Dendritic cell treated with granulocyte-macrophage colony-stimulating factor and Interleukin-4, amounts not matched to agents 40 ng/mL and 50 ng/mL, for 4 days (primary cell): ENCODE measurements around the gene UBA7.
"Not testable (repeated sequence)": the region's sequence is repeated elsewhere in the genome, so short reads cannot be mapped to it uniquely, and the experiment has no call there.

ENCODE experiments used
- H3K27ac Mint-ChIP-seq: one replicate; pipeline ENCODE4 v1.8.0; 2022; ENCODE audit warnings: mild to moderate bottlenecking, mixed read lengths
- H3K27me3 Mint-ChIP-seq: one replicate; pipeline ENCODE4 v1.8.0; 2022; ENCODE audit warnings: mild to moderate bottlenecking, mixed read lengths
- H3K36me3 Mint-ChIP-seq: one replicate; pipeline ENCODE4 v1.8.0; 2022; ENCODE audit warnings: low read depth, mixed read lengths
- H3K4me1 Mint-ChIP-seq: one replicate; pipeline ENCODE4 v1.8.0; 2022; ENCODE audit warnings: low read depth, mixed read lengths
- H3K4me3 Mint-ChIP-seq: one replicate; pipeline ENCODE4 v1.8.0; 2022; ENCODE audit warnings: mild to moderate bottlenecking, moderate library complexity, mixed read lengths
- H3K9me3 Mint-ChIP-seq: one replicate; pipeline ENCODE4 v1.8.0; 2022; ENCODE audit warnings: mixed read lengths
- intact Hi-C: fragments of 100-400 bp; cut with micrococcal nuclease; formaldehyde crosslinking; loops from one replicate; pipeline ENCODE4 v1.15.0; 2022

The UBA7 gene

GRCh38 chr3:49823131-49823530 lies 9.4 kb upstream of the UBA7 start:
- H3K36me3 Mint-ChIP-seq, H3K9me3 Mint-ChIP-seq, H3K27ac Mint-ChIP-seq, H3K27me3 Mint-ChIP-seq, H3K4me1 Mint-ChIP-seq, intact Hi-C loops, H3K4me3 Mint-ChIP-seq: not testable (repeated sequence)

- H3K27ac Mint-ChIP-seq: peak overlapping the region; percentile 89
- peaks cover 50% of the 10 kb centered on the region for H3K36me3 Mint-ChIP-seq
- H3K27me3 Mint-ChIP-seq: no peaks in the 10 kb centered on the region
- peaks cover 45% of the 10 kb centered on the region for H3K4me1 Mint-ChIP-seq
- intact Hi-C loops: no loop called here
- no peaks in the 10 kb centered on the region for H3K9me3 Mint-ChIP-seq
- H3K4me3 Mint-ChIP-seq: peak overlapping the region; percentile 82
These were observed 747 bp downstream of the UBA7 start for GRCh38 chr3:49812916-49813496.

GRCh38 chr3:49807431-49808114 lies 6.2 kb downstream of the UBA7 start:
- H3K27me3 Mint-ChIP-seq: peaks cover 10% of the 10 kb centered on the region
- no peaks in the 10 kb centered on the region for H3K9me3 Mint-ChIP-seq
- H3K4me3 Mint-ChIP-seq: no peak overlapping the region
- intact Hi-C loops: no loop called here
- no peak overlapping the region for H3K27ac Mint-ChIP-seq
- H3K4me1 Mint-ChIP-seq: peaks cover 78% of the 10 kb centered on the region
- peaks cover 56% of the 10 kb centered on the region for H3K36me3 Mint-ChIP-seq

GRCh38 chr3:49806850-49807249 lies 6.9 kb downstream of the UBA7 start:
- peaks cover 17% of the 10 kb centered on the region for H3K27me3 Mint-ChIP-seq
- intact Hi-C loops: no loop called here
- H3K4me3 Mint-ChIP-seq: no peak overlapping the region
- peaks cover 78% of the 10 kb centered on the region for H3K4me1 Mint-ChIP-seq
- peaks cover 49% of the 10 kb centered on the region for H3K36me3 Mint-ChIP-seq
- H3K9me3 Mint-ChIP-seq: no peaks in the 10 kb centered on the region
- no peak overlapping the region for H3K27ac Mint-ChIP-seq

- H3K9me3 Mint-ChIP-seq: no peaks in the 10 kb centered on the region
- H3K27me3 Mint-ChIP-seq: peaks cover 24% of the 10 kb centered on the region
- H3K36me3 Mint-ChIP-seq: peaks cover 41% of the 10 kb centered on the region
- H3K4me1 Mint-ChIP-seq: peaks cover 73% of the 10 kb centered on the region
- peak overlapping the region; percentile 18 for H3K27ac Mint-ChIP-seq
- no peak overlapping the region for H3K4me3 Mint-ChIP-seq
- intact Hi-C loops: no loop called here
These were observed 7.7 kb downstream of the UBA7 start for GRCh38 chr3:49805897-49806701.

- Mint-ChIP-seq H3K4me1 (peaks cover 68% of the 10 kb centered on the region), H3K27ac (peak overlapping the region; percentile 18), H3K36me3 (peaks cover 34% of the 10 kb centered on the region), H3K27me3 (peaks cover 26% of the 10 kb centered on the region), H3K9me3 (no peaks in the 10 kb centered on the region), H3K4me3 (no peak overlapping the region)
- intact Hi-C loops: no loop called here
These were observed 8.4 kb downstream of the UBA7 start for GRCh38 chr3:49805367-49805782.

- H3K4me1 Mint-ChIP-seq: peaks cover 61% of the 10 kb centered on the region
- H3K36me3 Mint-ChIP-seq: peaks cover 24% of the 10 kb centered on the region
- peaks cover 26% of the 10 kb centered on the region for H3K27me3 Mint-ChIP-seq
- no peaks in the 10 kb centered on the region for H3K9me3 Mint-ChIP-seq
- intact Hi-C loops: no loop called here
- no peak overlapping the region for H3K27ac Mint-ChIP-seq
- H3K4me3 Mint-ChIP-seq: peak overlapping the region; percentile 84
These were observed 9.4 kb downstream of the UBA7 start for GRCh38 chr3:49804141-49805041.

- Mint-ChIP-seq H3K36me3 (peaks cover 16% of the 10 kb centered on the region), H3K4me3 (peak overlapping the region; percentile 84), H3K27me3 (peaks cover 27% of the 10 kb centered on the region), H3K9me3 (no peaks in the 10 kb centered on the region), H3K4me1 (peaks cover 58% of the 10 kb centered on the region), H3K27ac (peak overlapping the region; percentile 80)
- intact Hi-C loops: no loop called here
These were observed 10.2 kb downstream of the UBA7 start for GRCh38 chr3:49803465-49804140.

- intact Hi-C loops: loop anchor here (1.0 kb wide), 1 partner anchor 36 kb away; no protein-coding TSS in a partner anchor
- Mint-ChIP-seq H3K4me3 (peak within 1 kb of the TSS; percentile 84), H3K4me1 (peaks cover 51% of the 10 kb centered on the region), H3K27me3 (peaks cover 27% of the 10 kb centered on the region), H3K36me3 (peaks cover 9% of the 10 kb centered on the region), H3K9me3 (no peaks in the 10 kb centered on the region), H3K27ac (peak within 1 kb of the TSS; percentile 80)
These were observed 10.9 kb downstream of the UBA7 start, which contains the start of gene INKA1 for GRCh38 chr3:49802719-49803464. Gene INKA1, plus strand, starts transcription at chr3:49803261. Its CDS starts 132 bp downstream, at chr3:49803393.

GRCh38 chr3:49801160-49801559 lies 12.6 kb downstream of the UBA7 start:
- H3K27me3 Mint-ChIP-seq: peaks cover 27% of the 10 kb centered on the region
- no peaks in the 10 kb centered on the region for H3K9me3 Mint-ChIP-seq
- H3K4me3 Mint-ChIP-seq: no peak overlapping the region
- peaks cover 42% of the 10 kb centered on the region for H3K4me1 Mint-ChIP-seq
- intact Hi-C loops: no loop called here
- peaks cover 9% of the 10 kb centered on the region for H3K36me3 Mint-ChIP-seq
- no peak overlapping the region for H3K27ac Mint-ChIP-seq

- Mint-ChIP-seq H3K9me3 (no peaks in the 10 kb centered on the region), H3K4me1 (peaks cover 28% of the 10 kb centered on the region), H3K4me3 (no peak within 1 kb of the TSS), H3K27me3 (peaks cover 23% of the 10 kb centered on the region), H3K36me3 (no peaks in the 10 kb centered on the region), H3K27ac (no peak within 1 kb of the TSS)
- intact Hi-C loops: no loop called here
These were observed 14.0 kb downstream of the UBA7 start, which contains the start of gene CDHR4 for GRCh38 chr3:49799761-49800160. Gene CDHR4, minus strand, starts transcription at chr3:49799873. Its CDS starts 61 bp downstream, at chr3:49799812.

GRCh38 chr3:49799105-49799504 lies 14.6 kb downstream of the UBA7 start:
- Mint-ChIP-seq H3K27ac (no peak overlapping the region), H3K27me3 (peaks cover 22% of the 10 kb centered on the region), H3K36me3 (no peaks in the 10 kb centered on the region), H3K9me3 (no peaks in the 10 kb centered on the region), H3K4me3 (no peak overlapping the region), H3K4me1 (peaks cover 22% of the 10 kb centered on the region)
- intact Hi-C loops: no loop called here
